HFFc6 (cell line): Measurements from ENCODE around the gene COL1A2. TPM values are rescaled to one million over a fixed set of nuclear protein-coding genes. Genes with fewer than 3 reads are reported as not detected.

Experiments used
- DNase-seq: peaks from one replicate; pipeline ENCODE4 v3.0.0-alpha.2; 2018
- H3K27ac Mint-ChIP-seq: 2 replicates; pipeline ENCODE4 v1.8.0; 2020; ENCODE audit warnings: mild to moderate bottlenecking, mixed read lengths
- H3K27me3 Mint-ChIP-seq: 2 replicates; pipeline ENCODE4 v1.8.0; 2021; ENCODE audit warnings: mild to moderate bottlenecking, moderate library complexity, mixed read lengths; ENCODE audit not compliant: insufficient read depth
- H3K36me3 Mint-ChIP-seq: 2 replicates; pipeline ENCODE4 v1.8.0; 2021; ENCODE audit warnings: low read depth, mixed read lengths
- H3K4me1 Mint-ChIP-seq: 2 replicates; pipeline ENCODE4 v1.8.0; 2020; ENCODE audit warnings: low read depth, mixed read lengths
- H3K4me3 Mint-ChIP-seq: 2 replicates; pipeline ENCODE4 v1.8.0; 2020; ENCODE audit warnings: mild to moderate bottlenecking, moderate library complexity, mixed read lengths
- H3K9me3 Mint-ChIP-seq: 2 replicates; pipeline ENCODE4 v1.8.0; 2020; ENCODE audit warnings: mild to moderate bottlenecking, mixed read lengths
- total RNA-seq, 6 experiments: library from RNA; stranded (reverse); fragmentation: NEBNext Ultra II Directional; extraction: Animal tissue kit (Norgen Biotek cat#: 25700); gene quantifications; 2 replicates in 1 of 6; 3 replicates in 5 of 6; pipeline ENCODE4 v1.2.3, GENCODE V29; 2021
- TF ChIP-seq, protein P1 (sequence below): fragments of 200-600 bp; sonication (generic); IDR thresholded peaks from 2 replicates; pipeline ENCODE4 v1.5.0; 2021; ENCODE audit warnings: antibody characterized with exemption, mild to moderate bottlenecking

Gene COL1A2
- total RNA-seq, 6 experiments from 2014 or later, result 3,728 to 6,317 (median 3,918) TPM

DNA sequence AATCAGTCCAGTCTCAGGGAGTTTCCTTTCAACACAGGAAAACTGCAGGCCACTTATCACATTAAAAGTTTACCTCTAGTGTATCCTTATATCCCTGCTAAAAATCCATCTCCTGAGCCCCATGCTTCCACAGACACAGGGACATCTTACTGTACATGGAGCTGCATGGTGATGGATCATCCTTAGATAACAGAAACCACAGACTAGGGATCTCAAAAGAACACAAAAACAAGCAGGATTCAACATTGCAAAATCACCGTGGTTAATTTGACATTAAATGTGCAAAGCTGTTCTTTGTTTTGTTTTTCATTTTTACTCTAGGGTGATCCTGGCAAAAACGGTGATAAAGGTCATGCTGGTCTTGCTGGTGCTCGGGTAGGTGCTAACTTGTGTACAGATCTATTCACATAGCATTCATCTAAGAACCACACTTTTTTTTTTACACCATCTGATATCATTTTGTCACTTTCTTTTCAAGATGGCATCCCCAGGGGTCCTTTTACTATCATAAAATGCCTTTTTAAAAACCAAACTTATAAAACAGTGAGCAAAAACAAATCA, 18.1 kb downstream of the COL1A2 start:
- Mint-ChIP-seq H3K36me3 (peaks cover 87% of the 10 kb centered on the region), H3K27me3 (peaks cover 30% of the 10 kb centered on the region), H3K9me3 (no peaks in the 10 kb centered on the region; the same call in 1 of the 2 replicates), H3K27ac (peak overlapping the region; percentile 86), H3K4me3 (peak overlapping the region; percentile 63), H3K4me1 (peaks cover 100% of the 10 kb centered on the region)
- TF ChIP-seq, protein P1, sequence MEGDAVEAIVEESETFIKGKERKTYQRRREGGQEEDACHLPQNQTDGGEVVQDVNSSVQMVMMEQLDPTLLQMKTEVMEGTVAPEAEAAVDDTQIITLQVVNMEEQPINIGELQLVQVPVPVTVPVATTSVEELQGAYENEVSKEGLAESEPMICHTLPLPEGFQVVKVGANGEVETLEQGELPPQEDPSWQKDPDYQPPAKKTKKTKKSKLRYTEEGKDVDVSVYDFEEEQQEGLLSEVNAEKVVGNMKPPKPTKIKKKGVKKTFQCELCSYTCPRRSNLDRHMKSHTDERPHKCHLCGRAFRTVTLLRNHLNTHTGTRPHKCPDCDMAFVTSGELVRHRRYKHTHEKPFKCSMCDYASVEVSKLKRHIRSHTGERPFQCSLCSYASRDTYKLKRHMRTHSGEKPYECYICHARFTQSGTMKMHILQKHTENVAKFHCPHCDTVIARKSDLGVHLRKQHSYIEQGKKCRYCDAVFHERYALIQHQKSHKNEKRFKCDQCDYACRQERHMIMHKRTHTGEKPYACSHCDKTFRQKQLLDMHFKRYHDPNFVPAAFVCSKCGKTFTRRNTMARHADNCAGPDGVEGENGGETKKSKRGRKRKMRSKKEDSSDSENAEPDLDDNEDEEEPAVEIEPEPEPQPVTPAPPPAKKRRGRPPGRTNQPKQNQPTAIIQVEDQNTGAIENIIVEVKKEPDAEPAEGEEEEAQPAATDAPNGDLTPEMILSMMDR, result no peak
- no peak for DNase-seq

DNA sequence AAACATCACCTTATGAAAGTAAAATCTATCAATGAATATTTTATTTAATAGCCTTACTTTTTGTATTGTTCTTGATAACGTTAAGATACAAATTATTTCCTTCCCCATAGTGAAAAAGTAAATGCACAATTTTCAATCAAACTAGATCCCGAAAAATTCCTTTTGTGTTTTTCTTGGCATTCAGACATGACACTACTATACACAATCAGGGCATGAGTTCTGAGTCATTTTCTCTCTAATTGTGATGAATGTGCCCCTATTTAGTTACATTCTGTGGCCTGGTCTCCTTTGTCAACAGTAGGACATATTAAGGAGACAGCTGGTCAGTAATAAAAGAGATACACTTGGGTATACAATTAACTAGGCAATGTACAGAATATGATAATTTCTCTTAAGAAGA, 19.8 kb downstream of the COL1A2 start:
- H3K36me3 Mint-ChIP-seq, result peaks cover 87% of the 10 kb centered on the region
- H3K4me1 Mint-ChIP-seq, result peaks cover 100% of the 10 kb centered on the region
- peak overlapping the region; percentile 86 for H3K27ac Mint-ChIP-seq
- H3K9me3 Mint-ChIP-seq, result no peaks in the 10 kb centered on the region; the same call in 1 of the 2 replicates
- H3K27me3 Mint-ChIP-seq, result peaks cover 33% of the 10 kb centered on the region
- peak; percentile 75 for DNase-seq
- TF ChIP-seq, protein P1, result no peak
- H3K4me3 Mint-ChIP-seq, result peak overlapping the region; percentile 63

DNA sequence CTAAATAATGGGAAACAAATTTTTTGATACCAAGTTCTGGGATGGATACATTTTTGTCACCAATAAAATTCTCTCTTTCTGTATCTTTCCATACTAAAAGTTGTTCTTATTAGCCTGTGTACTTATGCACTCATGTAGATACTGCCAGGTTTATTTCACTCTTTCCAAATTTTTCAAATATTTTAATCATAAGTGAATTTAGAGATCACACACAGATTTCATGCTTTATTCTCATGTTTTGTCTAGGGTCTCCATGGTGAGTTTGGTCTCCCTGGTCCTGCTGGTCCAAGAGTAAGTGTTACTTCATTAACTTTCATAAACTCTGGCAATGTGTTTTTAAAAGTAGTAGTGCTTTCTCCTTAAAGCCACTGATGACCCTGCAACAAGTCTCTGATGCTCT, 20.3 kb downstream of the COL1A2 start:
- TF ChIP-seq, protein P1, result no peak
- H3K9me3 Mint-ChIP-seq, result peaks cover 4% of the 10 kb centered on the region; the same call in 1 of the 2 replicates
- peak overlapping the region; percentile 64 for H3K4me3 Mint-ChIP-seq
- peaks cover 37% of the 10 kb centered on the region for H3K27me3 Mint-ChIP-seq
- H3K4me1 Mint-ChIP-seq, result peaks cover 100% of the 10 kb centered on the region
- H3K27ac Mint-ChIP-seq, result peak overlapping the region; percentile 82
- no peak for DNase-seq
- H3K36me3 Mint-ChIP-seq, result peaks cover 87% of the 10 kb centered on the region

DNA sequence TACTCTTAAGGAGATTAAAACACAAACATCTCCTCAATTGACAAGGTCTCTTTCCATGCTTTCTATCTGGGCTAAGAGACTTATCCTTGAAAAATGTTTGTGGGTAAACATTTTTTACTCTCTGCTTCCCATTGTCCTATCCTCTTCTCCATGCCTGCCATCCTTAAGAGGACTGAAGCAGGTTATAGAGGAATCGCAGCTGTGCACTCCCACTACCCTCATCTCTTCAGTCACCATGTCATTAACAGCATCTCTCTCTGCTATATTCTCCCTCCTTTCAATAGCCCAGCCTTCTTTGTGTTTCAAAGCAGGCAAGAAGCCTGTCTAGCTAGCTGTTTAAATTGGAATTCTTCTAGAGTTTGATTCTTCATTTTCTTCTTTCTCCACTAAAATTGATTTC, 22.6 kb downstream of the COL1A2 start:
- H3K27me3 Mint-ChIP-seq, result peaks cover 45% of the 10 kb centered on the region
- DNase-seq, result no peak
- peaks cover 100% of the 10 kb centered on the region for H3K4me1 Mint-ChIP-seq
- peaks cover 88% of the 10 kb centered on the region for H3K36me3 Mint-ChIP-seq
- TF ChIP-seq, protein P1, result no peak
- H3K4me3 Mint-ChIP-seq, result peak overlapping the region; percentile 66
- peak overlapping the region; percentile 89 for H3K27ac Mint-ChIP-seq
- H3K9me3 Mint-ChIP-seq, result peaks cover 10% of the 10 kb centered on the region; the same call in 1 of the 2 replicates

DNA sequence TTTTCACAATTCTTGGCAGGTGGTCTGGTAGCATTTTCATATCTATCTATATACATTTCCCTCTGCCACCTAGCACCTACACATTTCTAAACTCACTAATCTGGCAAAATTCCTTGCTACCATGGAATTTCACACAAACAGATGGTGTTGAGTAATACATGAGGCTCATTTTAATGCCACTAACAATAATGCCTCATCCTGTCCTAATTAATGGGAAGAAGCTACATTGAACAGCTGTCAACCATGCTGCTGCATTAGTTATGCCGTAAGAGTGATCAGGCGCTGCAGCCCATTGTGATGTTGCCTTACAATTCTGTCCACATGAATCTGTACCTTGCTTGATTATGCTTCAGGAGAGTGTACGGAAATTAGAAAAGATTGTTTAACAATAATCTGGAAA, 23.2 kb downstream of the COL1A2 start:
- peak overlapping the region; percentile 89 for H3K27ac Mint-ChIP-seq
- peaks cover 43% of the 10 kb centered on the region for H3K27me3 Mint-ChIP-seq
- H3K4me1 Mint-ChIP-seq, result peaks cover 100% of the 10 kb centered on the region
- H3K4me3 Mint-ChIP-seq, result peak overlapping the region; percentile 74
- TF ChIP-seq, protein P1, result no peak
- peaks cover 87% of the 10 kb centered on the region for H3K36me3 Mint-ChIP-seq
- peaks cover 13% of the 10 kb centered on the region; the same call in 1 of the 2 replicates for H3K9me3 Mint-ChIP-seq
- DNase-seq, result no peak
